GM18526 (cell line): ENCODE results near the gene RASD2.

Experiments used
- POLR2A ChIP-seq: IDR thresholded peaks from 3 replicates; pipeline ENCODE4 v1.6.1; 2011; ENCODE audit not compliant: insufficient read length; ENCODE audit errors: extremely low read depth

The RASD2 gene

GRCh38 chr22:35549328-35549727 is 8.7 kb downstream of the RASD2 start:
- no peak for TF ChIP-seq POLR2A

- TF ChIP-seq POLR2A, result no peak
These were observed 11.0 kb downstream of the RASD2 start for GRCh38 chr22:35551549-35552177.

GRCh38 chr22:35552196-35552842 is 11.7 kb downstream of the RASD2 start:
- TF ChIP-seq POLR2A, result no peak

GRCh38 chr22:35552846-35553245 is 12.2 kb downstream of the RASD2 start:
- TF ChIP-seq POLR2A, result no peak

GRCh38 chr22:35553341-35553740 is 12.7 kb downstream of the RASD2 start:
- no peak for TF ChIP-seq POLR2A

- TF ChIP-seq POLR2A, result no peak
These were observed 13.7 kb downstream of the RASD2 start for GRCh38 chr22:35554297-35554845.

- no peak for TF ChIP-seq POLR2A
These were observed 14.9 kb downstream of the RASD2 start for GRCh38 chr22:35555483-35555890.

- no peak for TF ChIP-seq POLR2A
These were observed 15.4 kb downstream of the RASD2 start for GRCh38 chr22:35555946-35556547.

- TF ChIP-seq POLR2A, result no peak
These were observed 16.0 kb downstream of the RASD2 start for GRCh38 chr22:35556666-35557065.

GRCh38 chr22:35558031-35558430 is 17.4 kb downstream of the RASD2 start:
- TF ChIP-seq POLR2A, result no peak

- no peak for TF ChIP-seq POLR2A
These were observed 18.1 kb downstream of the RASD2 start for GRCh38 chr22:35558719-35559118.

- no peak for TF ChIP-seq POLR2A
These were observed 18.8 kb downstream of the RASD2 start for GRCh38 chr22:35559354-35560005.

- TF ChIP-seq POLR2A, result no peak
These were observed 19.7 kb downstream of the RASD2 start for GRCh38 chr22:35560366-35560765.

GRCh38 chr22:35560824-35561223 is 20.2 kb downstream of the RASD2 start:
- no peak for TF ChIP-seq POLR2A

GRCh38 chr22:35561796-35562526 is 21.3 kb downstream of the RASD2 start:
- TF ChIP-seq POLR2A, result no peak
